ENCODE results near the gene DOHH. TPM values are rescaled to one million over a fixed set of nuclear protein-coding genes. Genes with fewer than 3 reads are reported as not detected.

The DOHH gene
- total RNA-seq, 1 donor from 2014 or later = 12.2 TPM

DNA sequence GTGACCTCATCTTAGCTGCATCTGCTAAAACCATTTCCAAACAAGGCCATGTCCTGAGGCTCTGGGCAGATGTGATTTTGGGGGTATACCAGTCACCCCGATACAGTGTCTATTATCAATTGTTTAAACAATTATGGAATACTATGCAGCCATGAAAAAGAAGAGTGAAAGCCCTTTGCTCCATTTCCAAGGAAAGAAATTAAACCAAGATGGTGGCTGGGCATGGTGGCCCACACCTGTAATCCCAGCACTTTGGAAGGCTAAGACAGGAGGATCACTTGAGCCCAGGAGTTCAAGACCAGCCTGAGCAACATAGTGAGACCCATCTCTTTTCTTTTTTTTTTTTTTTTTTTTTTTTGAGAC lies 39.3 kb upstream of the DOHH start:
- Histone ChIP-seq H3K4me3 (no peak overlapping the region), H3K27me3 (no peaks in the 10 kb centered on the region), H3K4me1 (no peaks in the 10 kb centered on the region), H3K9me3 (no peaks in the 10 kb centered on the region), H3K27ac (no peak overlapping the region), H3K36me3 (peaks cover 19% of the 10 kb centered on the region)
- DNase-seq = no peak
- no peak for ATAC-seq
- TF ChIP-seq, protein P1, sequence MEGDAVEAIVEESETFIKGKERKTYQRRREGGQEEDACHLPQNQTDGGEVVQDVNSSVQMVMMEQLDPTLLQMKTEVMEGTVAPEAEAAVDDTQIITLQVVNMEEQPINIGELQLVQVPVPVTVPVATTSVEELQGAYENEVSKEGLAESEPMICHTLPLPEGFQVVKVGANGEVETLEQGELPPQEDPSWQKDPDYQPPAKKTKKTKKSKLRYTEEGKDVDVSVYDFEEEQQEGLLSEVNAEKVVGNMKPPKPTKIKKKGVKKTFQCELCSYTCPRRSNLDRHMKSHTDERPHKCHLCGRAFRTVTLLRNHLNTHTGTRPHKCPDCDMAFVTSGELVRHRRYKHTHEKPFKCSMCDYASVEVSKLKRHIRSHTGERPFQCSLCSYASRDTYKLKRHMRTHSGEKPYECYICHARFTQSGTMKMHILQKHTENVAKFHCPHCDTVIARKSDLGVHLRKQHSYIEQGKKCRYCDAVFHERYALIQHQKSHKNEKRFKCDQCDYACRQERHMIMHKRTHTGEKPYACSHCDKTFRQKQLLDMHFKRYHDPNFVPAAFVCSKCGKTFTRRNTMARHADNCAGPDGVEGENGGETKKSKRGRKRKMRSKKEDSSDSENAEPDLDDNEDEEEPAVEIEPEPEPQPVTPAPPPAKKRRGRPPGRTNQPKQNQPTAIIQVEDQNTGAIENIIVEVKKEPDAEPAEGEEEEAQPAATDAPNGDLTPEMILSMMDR (IDR thresholded peaks at IDR 0.05) = no peak
- intact Hi-C loops (cut with DNase I) = loop anchor here (10.0 kb wide), 1 partner anchor 75 kb away; no protein-coding TSS in a partner anchor

DNA sequence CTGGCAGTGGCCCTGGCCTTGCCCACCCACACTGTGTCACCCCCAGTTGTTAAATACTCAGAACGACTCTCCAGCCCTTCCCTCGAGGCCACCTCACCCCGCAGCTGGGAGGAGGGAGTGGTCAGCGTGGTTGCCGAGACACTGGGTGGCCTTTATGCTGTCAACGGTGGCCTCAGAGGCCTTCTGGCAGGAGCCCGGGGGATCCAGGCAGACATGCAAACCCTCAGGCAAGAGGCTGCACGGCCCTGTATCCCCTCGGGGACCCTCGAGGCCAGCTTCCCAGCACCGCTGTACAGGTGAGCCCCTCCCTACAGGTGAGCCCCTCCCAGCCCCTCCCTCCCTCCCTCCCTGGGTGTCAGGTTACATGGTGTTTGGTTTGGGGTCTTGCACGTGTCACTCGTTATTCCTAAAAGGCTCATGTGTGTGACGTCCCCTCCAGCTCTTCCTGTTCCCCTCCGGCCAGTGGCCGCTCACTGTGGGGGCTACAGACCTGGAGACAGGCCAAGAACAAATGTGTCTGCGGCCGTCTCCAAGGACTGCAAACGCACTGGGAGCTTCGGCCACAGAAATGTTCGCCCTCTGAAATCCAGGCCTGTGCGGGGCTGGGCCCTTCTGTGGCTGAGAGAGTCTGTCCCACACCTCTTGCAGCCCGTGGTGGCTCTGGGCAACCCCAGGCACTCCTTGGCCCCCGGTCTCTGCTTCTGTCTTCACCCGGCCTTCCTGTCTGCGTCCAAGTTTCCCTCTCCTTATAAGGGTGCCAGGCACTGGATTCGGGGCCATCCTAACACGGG lies 38.7 kb upstream of the DOHH start, which contains the start of gene TEKTIP1:
Gene TEKTIP1, plus strand, starts transcription at position 210 of the 791 bp plus-strand sequence. Its CDS starts 4 bp downstream, at position 214.
- ATAC-seq = no peak

DNA sequence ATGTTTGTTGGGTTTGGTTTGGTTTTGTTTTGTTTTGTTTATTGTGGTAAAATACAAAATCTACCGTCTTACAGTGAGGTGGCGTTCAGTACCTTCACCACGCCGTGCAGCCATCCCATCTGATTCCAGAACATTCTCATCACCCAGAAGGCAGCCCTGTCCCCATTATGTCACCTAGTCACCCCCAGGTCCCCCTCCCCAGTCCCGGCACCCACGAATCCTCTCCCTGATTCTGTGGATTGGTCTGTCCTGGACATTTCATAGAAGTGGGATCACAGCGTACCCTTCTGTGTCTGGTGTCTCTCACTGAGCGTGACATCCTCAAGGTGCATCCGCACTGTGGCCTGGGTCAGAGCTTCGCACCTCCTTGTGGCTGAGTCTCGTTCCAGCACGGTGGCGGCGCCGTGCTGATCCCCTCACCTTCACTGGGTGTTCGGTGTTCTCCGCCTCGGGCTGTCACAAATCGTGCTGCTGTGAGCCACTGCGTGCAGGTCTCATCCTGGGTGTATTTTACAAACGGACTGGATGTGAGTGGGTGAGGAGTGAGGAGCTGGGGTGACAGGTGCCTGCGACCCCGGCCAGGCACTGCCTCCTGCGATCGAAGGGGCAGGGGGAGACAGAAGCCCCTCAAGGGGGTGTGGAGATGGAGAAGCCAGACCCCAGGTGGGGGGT lies 37.9 kb upstream of the DOHH start:
- H3K4me3 ChIP-seq = no peak overlapping the region
- H3K9me3 ChIP-seq = no peaks in the 10 kb centered on the region
- no peak for ATAC-seq
- no peak overlapping the region for H3K27ac ChIP-seq
- H3K4me1 ChIP-seq = no peaks in the 10 kb centered on the region
- intact Hi-C loops (cut with DNase I) = no loop called here
- TF ChIP-seq, protein P1 (IDR thresholded peaks at IDR 0.05) = no peak
- H3K36me3 ChIP-seq = peaks cover 32% of the 10 kb centered on the region
- H3K27me3 ChIP-seq = no peaks in the 10 kb centered on the region
- DNase-seq = no peak

More for the DNA sequence above, 38.7 kb upstream of the DOHH start, which contains the start of gene TEKTIP1:
- Histone ChIP-seq H3K4me3 (no peak within 1 kb of the TSS), H3K36me3 (peaks cover 25% of the 10 kb centered on the region), H3K9me3 (no peaks in the 10 kb centered on the region), H3K27ac (no peak within 1 kb of the TSS), H3K4me1 (no peaks in the 10 kb centered on the region), H3K27me3 (no peaks in the 10 kb centered on the region)
- intact Hi-C loops (cut with DNase I) = no loop called here
- TF ChIP-seq, protein P1 (IDR thresholded peaks at IDR 0.05) = no peak
- peak; percentile 58 for DNase-seq

DNA sequence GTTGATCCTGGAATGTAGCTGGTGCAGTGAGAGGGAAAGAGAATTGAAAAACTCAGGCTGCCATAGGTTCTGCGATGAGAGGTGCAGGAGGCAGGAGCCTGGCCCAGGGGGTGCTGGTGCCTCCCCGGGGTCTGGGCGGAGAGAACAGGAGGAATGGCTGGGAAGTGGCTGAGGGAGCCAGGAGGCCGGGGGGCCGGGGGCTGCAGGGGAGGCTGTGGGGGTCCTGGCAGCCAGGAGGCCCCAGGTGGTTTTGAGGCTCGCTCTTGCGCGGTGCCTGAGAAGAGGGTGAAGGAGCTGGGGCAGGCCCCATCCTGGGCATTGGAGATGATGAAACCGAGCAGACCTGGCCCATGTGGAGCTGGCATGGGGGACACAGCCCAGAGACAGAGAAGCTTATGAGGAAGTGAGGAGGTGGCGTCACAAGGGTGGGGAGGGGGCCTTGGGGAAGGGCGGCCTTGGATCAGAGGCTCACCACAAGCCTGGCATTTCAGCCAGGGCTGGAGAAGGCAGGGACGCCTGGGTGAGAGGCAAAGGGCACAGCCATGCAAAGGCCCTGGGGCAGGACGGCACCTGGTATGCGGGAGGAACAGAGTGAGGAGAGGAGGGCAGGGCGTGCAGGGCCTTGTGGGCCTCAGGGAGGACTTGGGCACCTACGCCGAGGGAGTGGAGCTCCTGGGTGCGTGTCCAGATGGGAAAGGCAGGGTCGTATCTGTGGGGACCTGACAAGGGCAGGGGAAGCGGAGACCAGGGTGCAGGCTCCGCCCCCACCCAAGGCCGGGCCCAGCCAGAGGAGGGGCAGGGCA lies 37.2 kb upstream of the DOHH start:
- Histone ChIP-seq H3K27ac (no peak overlapping the region), H3K4me1 (no peaks in the 10 kb centered on the region)
- peak; percentile 12 for ATAC-seq

DNA sequence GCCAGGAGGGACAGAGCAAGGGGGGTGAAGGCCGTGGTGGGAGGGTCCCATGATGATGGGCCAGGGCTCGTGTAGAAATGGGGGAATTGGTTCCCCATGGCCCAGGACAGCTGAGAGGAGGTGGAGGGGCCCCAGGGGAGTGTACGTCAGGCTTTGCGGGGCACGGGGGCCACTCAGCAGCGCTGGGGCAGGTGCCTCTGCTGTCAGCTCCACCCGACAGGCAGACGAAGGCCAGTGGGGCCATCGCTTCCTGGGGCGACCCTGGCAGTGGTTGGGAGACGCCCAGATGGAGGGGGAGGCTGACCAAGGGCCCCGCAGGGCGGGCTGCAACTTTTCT lies 36.6 kb upstream of the DOHH start:
- Histone ChIP-seq H3K4me1 (no peaks in the 10 kb centered on the region), H3K4me3 (no peak overlapping the region), H3K27me3 (no peaks in the 10 kb centered on the region), H3K9me3 (no peaks in the 10 kb centered on the region), H3K36me3 (peaks cover 45% of the 10 kb centered on the region), H3K27ac (no peak overlapping the region)
- DNase-seq = no peak
- TF ChIP-seq, protein P1 (IDR thresholded peaks at IDR 0.05) = no peak
- intact Hi-C loops (cut with DNase I) = no loop called here
- no peak for ATAC-seq

More for the DNA sequence above, 37.2 kb upstream of the DOHH start:
- no peak overlapping the region for H3K4me3 ChIP-seq
- H3K27me3 ChIP-seq = no peaks in the 10 kb centered on the region
- peak; percentile 59 for DNase-seq
- H3K9me3 ChIP-seq = no peaks in the 10 kb centered on the region
- H3K36me3 ChIP-seq = peaks cover 39% of the 10 kb centered on the region
- intact Hi-C loops (cut with DNase I) = no loop called here
- TF ChIP-seq, protein P1 (IDR thresholded peaks at IDR 0.05) = no peak

All from upper lobe of right lung (tissue), 1 donor.